ENCODE measurements around the gene FOXP4.

Gene FOXP4

GRCh38 chr6:41523915-41524633, 22.1 kb upstream of the FOXP4 start:
- DNase-seq, result peak; percentile 68

DNA sequence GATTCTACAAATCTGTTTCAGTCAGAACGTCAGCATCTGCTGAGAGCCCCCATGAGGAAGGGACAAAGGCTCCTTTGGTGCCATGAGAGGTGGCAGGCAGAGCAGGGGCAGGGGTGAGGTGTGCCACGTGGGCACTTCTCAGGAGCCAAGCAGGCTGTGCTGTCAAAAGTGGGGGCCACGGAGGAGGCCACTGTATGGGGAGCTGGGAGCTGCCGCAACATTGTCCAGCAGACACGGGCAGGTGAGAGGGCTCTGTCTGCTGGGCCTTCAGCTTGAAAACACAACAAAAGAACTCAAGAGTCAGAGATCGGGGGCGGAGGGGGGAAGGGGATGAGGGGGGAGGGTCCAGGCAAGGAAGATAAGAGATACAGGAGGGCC, 21.6 kb upstream of the FOXP4 start:
- DNase-seq, result no peak

- peak; percentile 56 for DNase-seq
Observed at GRCh38 chr6:41527721-41528408, 18.3 kb upstream of the FOXP4 start.

GRCh38 chr6:41528409-41528963, 17.7 kb upstream of the FOXP4 start:
- DNase-seq, result no peak

DNA sequence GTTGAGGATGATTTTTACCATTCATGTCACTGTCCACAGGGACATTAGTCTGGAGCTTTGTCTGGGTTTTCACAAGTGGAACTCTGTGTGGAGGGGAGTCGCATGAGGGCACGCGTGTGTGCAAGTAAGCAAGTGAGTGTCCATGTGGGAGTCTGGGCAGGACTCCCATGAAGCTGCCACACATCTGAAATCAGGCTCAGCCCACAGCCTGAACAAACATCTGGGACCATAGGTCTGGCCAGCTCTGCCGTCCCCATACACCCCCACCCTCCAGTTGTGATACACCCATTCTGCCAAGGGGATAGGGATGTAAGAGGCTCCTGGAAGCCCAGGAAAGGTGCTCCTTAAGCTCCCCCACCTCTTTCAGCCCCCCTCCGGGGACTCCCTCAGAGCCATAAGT, 17.1 kb upstream of the FOXP4 start:
- no peak for DNase-seq

GRCh38 chr6:41529970-41530369, 16.2 kb upstream of the FOXP4 start:
- DNase-seq, result no peak

GRCh38 chr6:41530476-41530875, 15.7 kb upstream of the FOXP4 start:
- no peak for DNase-seq

- no peak for DNase-seq
Observed at GRCh38 chr6:41531016-41531415, 15.2 kb upstream of the FOXP4 start.

DNA sequence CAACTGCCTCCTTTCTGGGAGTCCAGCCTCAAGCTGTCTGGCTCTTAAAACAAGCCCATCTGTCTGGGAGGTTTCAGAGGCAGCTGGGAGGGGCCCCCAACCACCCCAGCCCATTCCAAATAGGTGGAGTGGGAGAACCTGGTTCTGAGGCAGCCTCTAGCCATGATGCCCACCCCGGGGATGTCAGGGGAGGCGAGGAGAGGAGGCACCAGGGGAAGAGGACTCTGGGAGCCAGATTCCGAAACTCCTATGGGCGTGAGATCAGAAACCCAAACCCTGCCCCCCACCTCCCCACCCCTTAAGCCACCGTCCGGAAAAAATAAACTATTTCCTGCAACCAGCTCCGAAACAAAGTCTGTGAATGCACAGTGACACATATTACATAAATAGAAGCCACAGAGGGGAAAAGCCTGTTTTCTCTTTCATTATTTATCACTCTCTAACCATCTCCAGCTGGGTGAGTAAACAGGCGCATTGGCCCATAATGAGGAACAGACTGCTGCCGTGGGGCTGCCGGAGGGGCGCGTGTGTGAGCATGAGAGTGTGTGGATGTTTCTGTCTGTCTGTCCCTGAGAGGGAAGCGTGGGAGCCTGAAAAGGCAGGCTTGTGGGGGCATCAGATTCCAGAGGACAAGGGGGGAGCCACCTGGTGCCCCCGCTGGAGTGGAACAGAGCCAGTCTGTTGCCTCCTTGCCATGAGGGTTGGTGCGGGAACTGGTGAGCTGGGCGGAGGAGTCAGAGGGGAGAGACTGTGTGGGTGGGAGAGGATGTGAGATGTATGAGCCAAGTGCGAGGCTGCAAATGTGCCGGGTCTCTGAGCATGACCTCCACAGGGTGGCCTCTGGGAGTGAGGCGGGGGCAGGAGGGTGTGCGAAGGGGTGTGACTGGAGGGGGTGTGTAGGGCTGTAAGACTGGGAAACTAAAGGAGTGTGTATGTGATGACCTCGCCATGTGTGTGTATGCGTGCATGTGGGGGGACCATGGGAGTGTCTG, 14.3 kb upstream of the FOXP4 start:
- DNase-seq, result no peak

DNA sequence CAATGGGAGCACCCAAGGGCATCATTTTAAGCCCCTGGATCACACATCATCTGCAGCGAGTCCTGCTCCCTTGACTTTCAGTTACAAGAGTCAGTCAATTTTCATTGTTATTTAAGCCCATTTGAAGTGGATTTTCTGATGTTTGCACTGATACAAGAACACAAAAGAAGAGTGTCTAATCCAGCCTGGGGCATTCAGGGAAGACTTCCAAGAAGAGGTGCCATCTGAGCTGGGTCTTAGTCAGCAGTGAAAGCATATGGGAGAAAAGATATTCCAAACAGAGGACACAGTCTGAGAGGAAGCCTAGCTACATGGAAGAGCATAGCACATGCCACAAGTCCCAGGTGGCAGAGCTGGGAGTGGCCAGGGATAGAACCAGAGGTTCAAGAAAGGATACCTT, 10.4 kb upstream of the FOXP4 start:
- DNase-seq, result no peak

GRCh38 chr6:41536795-41537758, 9.1 kb upstream of the FOXP4 start:
- DNase-seq, result peak; percentile 63

- DNase-seq, result no peak
Observed at GRCh38 chr6:41538556-41539182, 7.5 kb upstream of the FOXP4 start.

DNA sequence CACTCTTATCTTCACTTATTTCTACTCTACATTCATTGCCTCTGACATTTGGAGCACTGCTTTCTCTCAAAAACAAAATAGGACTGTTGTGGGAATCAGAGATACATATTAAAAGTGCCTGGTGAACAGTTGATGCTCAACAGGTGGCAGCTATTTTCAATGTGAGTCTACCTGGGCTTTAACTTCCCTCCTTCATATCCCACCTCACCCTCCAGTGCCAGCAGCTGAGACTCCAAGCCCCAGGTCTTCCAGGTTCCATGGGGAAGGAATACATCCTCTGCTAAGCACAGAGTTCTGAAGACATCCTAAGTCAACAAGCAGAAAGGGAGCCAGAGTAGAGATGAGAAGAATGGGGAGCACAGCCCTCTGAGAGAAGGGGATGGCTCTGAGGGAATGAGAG, 7.0 kb upstream of the FOXP4 start:
- DNase-seq, result no peak

DNA sequence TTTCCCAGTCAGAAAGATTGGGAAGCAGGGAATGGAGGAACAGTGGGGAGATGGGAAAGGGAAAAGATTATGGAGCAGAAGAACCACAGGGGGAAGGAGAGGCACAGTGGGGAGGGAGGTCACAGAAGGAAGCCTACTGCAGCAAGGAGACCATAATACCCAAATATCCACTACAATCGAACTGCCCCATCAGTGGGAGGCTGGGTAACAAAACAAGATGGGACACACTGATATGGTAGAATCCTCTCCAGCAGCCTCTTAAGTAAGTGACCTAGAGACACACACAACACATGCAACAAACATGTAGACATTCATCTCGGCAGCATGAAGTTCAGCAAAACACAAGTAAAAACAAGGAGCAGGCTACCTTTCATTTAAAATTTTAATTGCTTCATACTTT, 4.8 kb upstream of the FOXP4 start:
- DNase-seq, result no peak

GRCh38 chr6:41543087-41543486, 3.1 kb upstream of the FOXP4 start:
- no peak for DNase-seq

GRCh38 chr6:41545247-41545702, 906 bp upstream of the FOXP4 start:
- no peak for DNase-seq

DNA sequence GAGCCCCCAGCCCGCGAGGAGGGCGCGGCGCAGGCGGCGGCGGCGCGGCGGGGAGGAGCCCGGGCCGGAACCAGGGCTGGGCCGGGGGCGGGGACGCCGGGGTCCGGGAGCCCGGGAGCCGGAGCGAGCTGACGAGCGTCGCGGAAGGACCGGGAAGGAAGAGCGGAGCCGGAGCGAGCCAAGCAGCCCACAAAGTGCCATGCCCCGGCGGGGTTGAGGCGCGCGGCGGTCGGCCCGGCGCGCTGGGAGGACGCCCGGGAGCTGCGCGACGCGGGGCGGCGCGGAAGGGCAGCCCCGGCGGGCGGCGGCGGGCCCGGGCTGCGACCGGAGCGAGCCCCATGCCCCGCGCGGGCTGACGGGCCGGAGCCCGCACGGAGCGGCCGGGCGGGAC, 289 bp downstream of the FOXP4 start:
- DNase-seq, result peak; percentile 32

GRCh38 chr6:41546866-41547798, 951 bp downstream of the FOXP4 start:
- DNase-seq, result no peak

GRCh38 chr6:41547799-41548097, 1.6 kb downstream of the FOXP4 start:
- DNase-seq, result no peak

DNA sequence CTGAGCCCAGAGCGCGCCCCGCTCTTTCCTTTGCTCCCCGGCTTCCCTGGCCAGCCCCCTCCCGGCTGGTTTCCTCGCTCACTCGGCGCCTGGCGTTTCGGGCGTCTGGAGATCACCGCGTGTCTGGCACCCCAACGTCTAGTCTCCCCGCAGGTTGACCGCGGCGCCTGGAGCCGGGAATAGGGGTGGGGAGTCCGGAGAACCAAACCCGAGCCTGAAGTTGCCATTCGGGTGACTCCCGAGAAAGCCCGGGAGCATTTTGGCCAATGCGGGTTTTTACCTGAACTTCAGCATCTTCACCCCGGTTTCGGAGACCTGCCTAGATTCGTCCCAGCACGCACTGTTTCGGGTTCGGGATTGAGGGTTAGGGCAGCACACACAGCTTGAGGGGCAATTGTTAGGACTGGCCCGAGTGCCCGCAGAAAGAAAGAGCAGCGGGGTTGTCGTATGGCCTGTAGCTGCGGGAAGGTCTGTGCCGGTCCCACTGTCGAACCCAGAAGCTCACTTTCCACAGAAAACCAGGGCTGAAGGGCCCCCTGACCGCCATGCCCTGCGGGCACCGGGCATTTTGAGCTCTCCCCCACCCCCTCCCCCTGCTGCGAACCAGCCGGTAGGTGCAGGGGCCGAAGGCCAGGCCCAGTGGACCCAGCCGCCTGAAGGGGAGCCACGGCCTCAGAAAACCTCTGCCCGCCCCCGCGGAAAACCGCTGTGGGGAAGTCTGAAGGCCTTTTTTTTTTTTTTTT, 2.1 kb downstream of the FOXP4 start:
- DNase-seq, result no peak
